Activated T-cell treated with anti-CD3 and anti-CD28 coated beads, Interleukin-2, amount 50 U/mL, for 24 hours (primary cell): ENCODE measurements around the gene SLC17A4.

Experiments used
- DNase-seq: peaks from one replicate; pipeline ENCODE4 v3.0.0-alpha.2; 2020
- H3K27ac Mint-ChIP-seq: 2 replicates; pipeline ENCODE4 v1.8.0; 2020; ENCODE audit warnings: mild to moderate bottlenecking, mixed read lengths
- H3K27me3 Mint-ChIP-seq: 2 replicates; pipeline ENCODE4 v1.8.0; 2020; ENCODE audit warnings: mixed read lengths
- H3K36me3 Mint-ChIP-seq: 2 replicates; pipeline ENCODE4 v1.8.0; 2020; ENCODE audit warnings: low read depth, mixed read lengths
- H3K4me1 Mint-ChIP-seq: 2 replicates; pipeline ENCODE4 v1.8.0; 2020; ENCODE audit warnings: low read depth, mixed read lengths
- H3K4me3 Mint-ChIP-seq: 2 replicates; pipeline ENCODE4 v1.8.0; 2020; ENCODE audit warnings: mild to moderate bottlenecking, moderate library complexity, mixed read lengths
- H3K9me3 Mint-ChIP-seq: 2 replicates; pipeline ENCODE4 v1.8.0; 2020; ENCODE audit warnings: mixed read lengths

SLC17A4 gene

GRCh38 chr6:25816252-25816651, 61.7 kb downstream of the SLC17A4 start:
- Mint-ChIP-seq H3K36me3 (no peaks in the 10 kb centered on the region), H3K4me3 (no peak overlapping the region), H3K27me3 (peaks cover 17% of the 10 kb centered on the region), H3K27ac (no peak overlapping the region), H3K9me3 (no peaks in the 10 kb centered on the region), H3K4me1 (peaks cover under 1% of the 10 kb centered on the region)
- DNase-seq = no peak

- Mint-ChIP-seq H3K27ac (no peak overlapping the region), H3K4me1 (peaks cover 5% of the 10 kb centered on the region), H3K4me3 (no peak overlapping the region), H3K9me3 (peaks cover 8% of the 10 kb centered on the region), H3K36me3 (no peaks in the 10 kb centered on the region), H3K27me3 (peaks cover 36% of the 10 kb centered on the region)
- DNase-seq = no peak
Observed at GRCh38 chr6:25821341-25821740, 66.8 kb downstream of the SLC17A4 start.

GRCh38 chr6:25829375-25829774, 74.8 kb downstream of the SLC17A4 start:
- Mint-ChIP-seq H3K27me3 (peaks cover 50% of the 10 kb centered on the region), H3K4me3 (no peak overlapping the region), H3K27ac (no peak overlapping the region), H3K9me3 (peaks cover 9% of the 10 kb centered on the region), H3K4me1 (peaks cover 8% of the 10 kb centered on the region), H3K36me3 (no peaks in the 10 kb centered on the region)
- no peak for DNase-seq

- H3K9me3 Mint-ChIP-seq = peaks cover 7% of the 10 kb centered on the region
- DNase-seq = no peak
- H3K36me3 Mint-ChIP-seq = no peaks in the 10 kb centered on the region
- H3K27ac Mint-ChIP-seq = no peak overlapping the region
- H3K27me3 Mint-ChIP-seq = peaks cover 45% of the 10 kb centered on the region
- peaks cover 8% of the 10 kb centered on the region for H3K4me1 Mint-ChIP-seq
- no peak overlapping the region for H3K4me3 Mint-ChIP-seq
Observed at GRCh38 chr6:25830458-25830857, 75.9 kb downstream of the SLC17A4 start.
